Measurements from ENCODE around the gene VSTM4. TPM values are rescaled to one million over a fixed set of nuclear protein-coding genes. Genes with fewer than 3 reads are reported as not detected.

VSTM4 gene
- total and polyA plus RNA-seq, 2 donors (not counting 1 experiment from before 2014, with no cell fraction given) = not detected

- WGBS (ENCODE audit: insufficient coverage) = 95% methylated on average over 2 of the region's 4 CpGs
- ChIA-PET POLR2A (no interaction called here), CTCF (no interaction called here)
- Histone ChIP-seq H3K4me2 (replicated peaks; ENCODE audit: low read depth, low read length, poor library complexity, severe bottlenecking) (no peak overlapping the region), H4K20me1 (ENCODE audit: control insufficient read depth, insufficient read depth, low read length, poor library complexity, severe bottlenecking) (no peaks in the 10 kb centered on the region), H3K9me3 (ENCODE audit: control extremely low read depth in 1 of 3, control insufficient read depth in 2 of 3, insufficient read depth in 1 of 3, low read length in 2 of 3) (peaks cover 0 to 3% (median 0%) of the 10 kb centered on the region in 3 donors), H3K79me2 (ENCODE audit: control insufficient read depth, insufficient read depth, low read length) (no peaks in the 10 kb centered on the region), H3K27me3 (replicated peaks in 1 of 4; ENCODE audit: control extremely low read depth in 1 of 4, control insufficient read depth in 3 of 4, insufficient read depth in 4 of 4, low read length in 3 of 4) (peaks cover 0 to 5% (median 0%) of the 10 kb centered on the region in 4 experiments), H3K4me1 (ENCODE audit: control insufficient read depth in 2 of 2, insufficient read depth in 2 of 2, low read length in 2 of 2) (no peaks in the 10 kb centered on the region), H3K36me3 (replicated peaks in 1 of 2; ENCODE audit: control extremely low read depth in 1 of 2, control insufficient read depth in 1 of 2, extremely low read depth in 1 of 2, insufficient read depth in 2 of 2, low read length in 1 of 2) (no peaks in the 10 kb centered on the region), H3K4me3 (ENCODE audit: control extremely low read depth in 1 of 5, extremely low read depth in 1 of 5, insufficient read depth in 1 of 5, low read depth in 2 of 5, low read length in 4 of 5) (no peak overlapping the region), H2AFZ (ENCODE audit: insufficient read depth, low read depth, low read length, poor library complexity, severe bottlenecking) (no peak overlapping the region), H3K27ac (ENCODE audit: low read length in 2 of 2) (no peak overlapping the region), H3K9ac (ENCODE audit: low read length) (no peak overlapping the region)
- no peak for DNase-seq
- Mint-ChIP-seq H3K4me1 (no peaks in the 10 kb centered on the region), H3K4me3 (no peak overlapping the region), H3K9me3 (ENCODE audit: insufficient read depth) (no peaks in the 10 kb centered on the region), H3K27ac (no peak overlapping the region), H3K27me3 (peaks cover 12% of the 10 kb centered on the region)
- intact Hi-C loops (cut with micrococcal nuclease) = no loop called here
- no peak for ATAC-seq (ENCODE audit: low read depth)
- TF ChIP-seq CTCF (IDR thresholded peaks at IDR 0.05) (no peak), EZH2 (IDR thresholded peaks at IDR 0.05; ENCODE audit: borderline replicate concordance, insufficient read depth, low read depth, low read length, poor library complexity, severe bottlenecking) (no peak)
Observed at GRCh38 chr10:49070701-49071100, 44.6 kb downstream of the VSTM4 start.

DNA sequence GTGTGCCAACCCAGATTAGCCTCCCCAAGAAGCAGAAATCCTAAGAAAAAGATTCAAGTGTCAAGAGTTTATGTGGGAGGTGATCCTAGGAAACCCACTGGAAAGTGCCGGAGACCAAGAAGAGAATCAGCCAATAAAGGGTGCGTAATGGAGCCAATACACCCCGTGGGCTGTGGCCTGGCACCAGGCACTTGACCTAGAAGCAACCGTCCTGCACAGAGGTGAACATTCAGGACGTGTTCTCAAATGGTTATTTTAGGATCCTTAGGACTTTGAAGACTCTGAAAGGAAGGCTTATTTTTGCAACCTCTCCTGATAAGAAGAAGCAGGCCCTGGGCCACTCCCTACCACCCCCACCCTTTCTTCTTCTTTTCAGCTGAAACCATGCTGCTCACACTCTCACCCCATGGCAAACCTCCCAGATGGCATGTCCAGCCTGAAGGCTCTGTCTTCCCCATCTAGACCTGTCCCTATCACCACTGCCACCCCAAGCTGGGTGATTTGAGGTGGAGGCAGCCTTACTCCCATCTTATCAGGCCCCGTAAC, 46.6 kb downstream of the VSTM4 start:
- H3K27me3 Mint-ChIP-seq = peaks cover 22% of the 10 kb centered on the region
- Histone ChIP-seq H3K79me2 (ENCODE audit: control insufficient read depth, insufficient read depth, low read length) (no peaks in the 10 kb centered on the region), H3K27me3 (replicated peaks in 1 of 4; ENCODE audit: control extremely low read depth in 1 of 4, control insufficient read depth in 3 of 4, insufficient read depth in 4 of 4, low read length in 3 of 4) (peaks cover 0 to 13% (median 4%) of the 10 kb centered on the region in 4 experiments), H2AFZ (ENCODE audit: insufficient read depth, low read depth, low read length, poor library complexity, severe bottlenecking) (no peak overlapping the region), H4K20me1 (ENCODE audit: control insufficient read depth, insufficient read depth, low read length, poor library complexity, severe bottlenecking) (no peaks in the 10 kb centered on the region), H3K4me3 (ENCODE audit: control extremely low read depth in 1 of 5, extremely low read depth in 1 of 5, insufficient read depth in 1 of 5, low read depth in 2 of 5, low read length in 4 of 5) (no peak overlapping the region), H3K9ac (ENCODE audit: low read length) (no peak overlapping the region), H3K36me3 (replicated peaks in 1 of 2; ENCODE audit: control extremely low read depth in 1 of 2, control insufficient read depth in 1 of 2, extremely low read depth in 1 of 2, insufficient read depth in 2 of 2, low read length in 1 of 2) (no peaks in the 10 kb centered on the region), H3K27ac (ENCODE audit: low read length in 2 of 2) (no peak overlapping the region), H3K4me2 (replicated peaks; ENCODE audit: low read depth, low read length, poor library complexity, severe bottlenecking) (no peak overlapping the region), H3K9me3 (ENCODE audit: control extremely low read depth in 1 of 3, control insufficient read depth in 2 of 3, insufficient read depth in 1 of 3, low read length in 2 of 3) (peaks cover 0 to 4% (median 0%) of the 10 kb centered on the region in 3 donors), H3K4me1 (ENCODE audit: control insufficient read depth in 2 of 2, insufficient read depth in 2 of 2, low read length in 2 of 2) (no peaks in the 10 kb centered on the region)
- no peak overlapping the region for H3K27ac Mint-ChIP-seq
- no peaks in the 10 kb centered on the region for H3K9me3 Mint-ChIP-seq (ENCODE audit: insufficient read depth)
- ChIA-PET CTCF (no interaction called here), POLR2A (no interaction called here)
- no peaks in the 10 kb centered on the region for H3K4me1 Mint-ChIP-seq
- 92% methylated on average over 6 of the region's 6 CpGs for WGBS (ENCODE audit: insufficient coverage)
- intact Hi-C loops (cut with micrococcal nuclease) = no loop called here
- DNase-seq = no peak
- H3K4me3 Mint-ChIP-seq = no peak overlapping the region
- ATAC-seq (ENCODE audit: low read depth) = no peak
- TF ChIP-seq EZH2 (IDR thresholded peaks at IDR 0.05; ENCODE audit: borderline replicate concordance, insufficient read depth, low read depth, low read length, poor library complexity, severe bottlenecking) (no peak), CTCF (IDR thresholded peaks at IDR 0.05) (no peak)

Measured in B cell (primary cell).